SIG-M5 treated with dmso at 0.1 percent for 504 hours (cell line): Measurements from ENCODE around the gene RAD51B.
A peak's percentile ranks its signal among the peaks of the same experiment; 100 is the strongest.
"Not testable (repeated sequence)": the region's sequence is repeated elsewhere in the genome, so short reads cannot be mapped to it uniquely, and the experiment has no call there.

Source experiments
- DNase-seq: peaks from one replicate; lab custom pipeline; 2025; ENCODE audit not compliant: unreplicated experiment; lab: John Stamatoyannopoulos, UW

RAD51B gene

GRCh38 chr14:68167383-68168087 lies 348.0 kb downstream of the RAD51B start:
- DNase-seq = no peak

GRCh38 chr14:68168460-68169109 lies 349.0 kb downstream of the RAD51B start:
- no peak for DNase-seq

DNA sequence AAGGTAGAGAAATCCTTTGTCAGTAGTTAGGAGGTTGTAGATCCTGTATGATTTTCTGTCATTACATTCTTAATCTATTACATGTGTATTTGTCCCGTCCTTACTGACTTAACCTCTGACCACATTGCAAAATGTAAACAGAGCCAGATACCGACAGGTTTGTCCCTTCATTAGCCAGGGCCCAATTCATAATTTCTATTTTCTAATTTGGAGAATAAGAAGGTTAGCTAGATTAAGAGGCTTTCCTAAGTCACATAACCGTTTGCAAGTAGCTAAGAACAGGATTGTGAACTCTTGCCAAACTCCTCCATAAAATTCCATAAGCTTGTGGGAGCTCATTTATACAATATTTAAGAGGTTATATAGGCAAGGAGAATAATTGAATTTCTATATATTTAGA lies 352.6 kb downstream of the RAD51B start:
- no peak for DNase-seq

GRCh38 chr14:68172627-68173026 lies 353.0 kb downstream of the RAD51B start:
- no peak for DNase-seq

DNA sequence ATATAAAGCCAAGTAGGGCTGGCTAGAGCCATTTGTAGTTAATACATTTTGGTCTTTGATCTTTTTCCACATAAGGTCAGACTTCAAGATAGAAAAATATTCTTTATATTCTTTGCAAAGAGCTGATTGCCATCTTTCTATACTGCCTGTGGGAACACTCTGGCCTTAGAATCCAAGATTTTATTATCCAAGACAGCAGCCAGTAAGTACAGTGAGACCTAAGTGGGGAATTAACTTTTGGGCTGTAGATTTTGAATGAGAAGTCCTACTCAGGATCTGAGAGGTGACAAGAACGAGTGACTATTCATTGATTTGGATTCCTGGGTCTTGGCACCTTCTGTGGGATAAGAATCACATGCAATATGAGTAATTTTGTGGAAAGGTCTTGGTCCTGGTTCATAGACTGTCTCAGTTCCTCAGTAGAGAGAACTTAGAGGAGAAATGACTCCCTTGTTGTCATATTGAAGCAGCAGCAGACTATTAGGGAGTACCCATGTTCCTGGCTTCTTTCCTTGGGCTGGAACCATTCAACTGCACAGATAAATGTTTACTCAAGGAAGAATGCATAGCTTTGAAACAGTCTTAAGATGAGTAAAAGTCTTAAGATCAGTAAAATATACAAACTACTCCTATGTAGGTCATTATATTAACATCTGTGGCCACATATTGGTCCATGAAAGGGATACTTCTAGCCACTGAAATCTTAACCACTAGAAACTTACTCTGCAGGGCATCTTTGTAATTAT lies 353.8 kb downstream of the RAD51B start:
- no peak for DNase-seq

- no peak for DNase-seq
These were observed 354.9 kb downstream of the RAD51B start for GRCh38 chr14:68174446-68174845.

GRCh38 chr14:68176687-68177086 lies 357.1 kb downstream of the RAD51B start:
- DNase-seq = no peak

- DNase-seq = no peak
These were observed 358.1 kb downstream of the RAD51B start for GRCh38 chr14:68177728-68178127.

DNA sequence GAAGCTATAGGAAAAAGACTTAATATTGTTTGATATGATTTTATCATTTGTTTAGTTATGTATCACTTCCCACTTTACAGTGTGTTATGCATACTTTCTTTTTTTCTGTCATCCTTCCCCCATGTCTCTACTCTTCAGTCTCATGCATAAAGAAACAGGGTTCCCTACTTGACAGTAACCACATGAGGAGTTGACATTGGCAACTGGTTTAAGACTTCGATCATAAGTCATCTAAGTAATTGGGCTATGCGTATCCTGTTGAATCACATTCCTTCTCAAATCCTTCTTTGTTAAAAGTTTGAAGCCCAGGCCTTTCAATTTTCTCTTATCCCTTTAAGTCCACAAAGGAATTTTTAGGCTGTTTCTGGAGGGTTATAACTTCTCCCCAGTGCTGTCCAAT lies 358.7 kb downstream of the RAD51B start:
- no peak for DNase-seq

- no peak for DNase-seq
These were observed 362.1 kb downstream of the RAD51B start for GRCh38 chr14:68181519-68182326.

GRCh38 chr14:68182492-68182891 lies 362.9 kb downstream of the RAD51B start:
- DNase-seq = no peak

- DNase-seq = not testable (repeated sequence)
These were observed 367.1 kb downstream of the RAD51B start for GRCh38 chr14:68186500-68187276.

GRCh38 chr14:68188174-68188573 lies 368.6 kb downstream of the RAD51B start:
- no peak for DNase-seq

- no peak for DNase-seq
These were observed 370.5 kb downstream of the RAD51B start for GRCh38 chr14:68190032-68190431.

DNA sequence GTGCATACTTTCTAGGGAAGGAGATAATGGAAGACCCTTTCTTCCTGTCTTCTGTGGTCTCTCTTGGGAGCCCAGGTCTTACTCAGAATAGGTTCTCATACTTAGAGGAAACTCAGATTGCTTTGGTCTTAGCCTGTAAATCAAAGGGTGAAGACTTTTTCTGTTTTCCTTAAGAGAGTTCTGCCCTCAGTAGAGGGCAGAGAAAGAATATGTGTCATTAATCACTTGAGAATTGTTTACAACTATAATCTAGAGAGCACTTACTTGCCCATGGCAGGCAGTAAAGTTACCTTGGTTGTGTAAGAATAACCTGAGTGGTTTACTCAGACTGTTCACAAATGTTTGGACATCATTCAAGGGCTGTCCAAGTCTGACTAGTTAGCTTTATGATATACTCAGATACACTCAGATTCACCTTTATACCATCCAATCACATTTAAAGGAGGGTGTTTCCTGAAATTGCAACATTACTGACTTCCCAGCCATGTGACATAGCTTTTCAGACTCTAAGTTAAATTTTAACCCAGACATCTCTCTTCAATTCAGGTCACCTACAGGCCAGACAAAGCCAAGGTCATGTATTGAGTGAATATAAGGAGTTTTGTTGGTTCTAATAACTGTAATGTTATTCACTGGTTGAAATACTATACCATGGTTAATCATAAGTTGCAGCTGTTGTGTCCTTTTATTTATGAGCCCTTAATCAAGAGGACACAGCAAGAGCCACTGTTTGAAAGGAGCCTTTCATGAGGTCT lies 372.2 kb downstream of the RAD51B start:
- DNase-seq = peak; percentile 73

- DNase-seq = no peak
These were observed 373.4 kb downstream of the RAD51B start for GRCh38 chr14:68192935-68193334.

- DNase-seq = no peak
These were observed 374.5 kb downstream of the RAD51B start for GRCh38 chr14:68193970-68194681.

DNA sequence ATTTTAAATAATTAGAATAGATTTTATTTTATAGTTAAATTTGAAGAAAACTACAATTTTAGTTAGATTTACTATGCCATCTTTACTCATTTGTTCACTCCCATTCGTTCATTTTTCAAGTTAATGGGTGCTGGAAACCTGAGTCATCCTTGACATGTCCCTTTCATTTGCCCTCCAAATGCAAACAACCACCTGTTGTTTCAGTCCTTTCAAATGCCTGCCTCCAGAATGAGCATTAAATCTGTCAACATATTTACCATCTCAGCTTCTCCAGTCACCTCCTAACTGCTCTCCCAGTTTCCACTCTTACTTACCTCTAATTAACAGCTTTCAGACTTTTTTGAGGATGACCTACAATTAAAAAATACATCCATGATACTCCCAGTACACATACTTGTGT lies 375.5 kb downstream of the RAD51B start:
- no peak for DNase-seq
